ENCODE measurements around the gene DSC2.

DNA sequence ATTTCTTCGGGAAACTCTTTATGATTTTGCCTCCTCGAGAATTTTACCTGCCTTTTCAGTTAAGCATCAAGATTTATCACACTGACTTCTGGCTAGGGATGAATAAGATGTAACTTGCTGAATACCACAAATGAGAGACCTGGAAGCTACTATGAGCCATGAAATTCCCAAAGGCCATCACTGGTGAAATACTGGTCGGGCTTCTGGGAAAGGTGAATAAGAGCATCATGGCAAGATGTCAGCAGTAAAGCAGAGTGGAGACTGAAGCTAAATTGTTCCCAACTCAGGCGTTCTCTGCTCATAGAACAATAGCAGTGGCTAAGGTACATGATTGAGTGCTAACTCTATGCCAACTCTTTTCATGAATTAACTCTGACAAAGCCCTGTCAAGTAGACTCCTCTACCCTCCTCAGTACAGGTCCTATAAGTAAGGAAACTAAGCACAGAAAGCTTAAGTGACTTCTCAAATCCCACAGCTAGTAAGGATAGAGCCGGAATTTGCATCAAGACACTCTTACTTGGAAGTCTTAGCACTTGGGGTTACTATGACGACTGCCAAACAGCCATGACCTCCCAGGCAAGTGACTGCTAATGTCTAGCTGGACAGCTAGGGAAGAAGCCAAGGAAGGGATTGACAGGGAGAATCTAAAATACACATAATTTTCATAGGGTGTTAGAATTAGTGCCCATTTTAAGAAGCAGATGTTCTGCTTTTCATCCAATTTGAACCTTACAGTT lies 37.0 kb downstream of the DSC2 start:
- TF ChIP-seq, protein P1, sequence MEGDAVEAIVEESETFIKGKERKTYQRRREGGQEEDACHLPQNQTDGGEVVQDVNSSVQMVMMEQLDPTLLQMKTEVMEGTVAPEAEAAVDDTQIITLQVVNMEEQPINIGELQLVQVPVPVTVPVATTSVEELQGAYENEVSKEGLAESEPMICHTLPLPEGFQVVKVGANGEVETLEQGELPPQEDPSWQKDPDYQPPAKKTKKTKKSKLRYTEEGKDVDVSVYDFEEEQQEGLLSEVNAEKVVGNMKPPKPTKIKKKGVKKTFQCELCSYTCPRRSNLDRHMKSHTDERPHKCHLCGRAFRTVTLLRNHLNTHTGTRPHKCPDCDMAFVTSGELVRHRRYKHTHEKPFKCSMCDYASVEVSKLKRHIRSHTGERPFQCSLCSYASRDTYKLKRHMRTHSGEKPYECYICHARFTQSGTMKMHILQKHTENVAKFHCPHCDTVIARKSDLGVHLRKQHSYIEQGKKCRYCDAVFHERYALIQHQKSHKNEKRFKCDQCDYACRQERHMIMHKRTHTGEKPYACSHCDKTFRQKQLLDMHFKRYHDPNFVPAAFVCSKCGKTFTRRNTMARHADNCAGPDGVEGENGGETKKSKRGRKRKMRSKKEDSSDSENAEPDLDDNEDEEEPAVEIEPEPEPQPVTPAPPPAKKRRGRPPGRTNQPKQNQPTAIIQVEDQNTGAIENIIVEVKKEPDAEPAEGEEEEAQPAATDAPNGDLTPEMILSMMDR (IDR thresholded peaks at IDR 0.05; ENCODE audit: borderline replicate concordance, extremely low read depth, low read length, poor library complexity, severe bottlenecking): no peak
- TF ChIP-seq EZH2 (IDR thresholded peaks at IDR 0.05; ENCODE audit: borderline replicate concordance, low read depth, low read length, severe bottlenecking): no peak
